Stimulated activated CD8-positive, alpha-beta memory T cell treated with anti-CD3 and anti-CD28 coated beads, Interleukin-15, amount 100 ng/mL, for 24 hours (primary cell): ENCODE results near the gene PANK4.
"Not testable (repeated sequence)": the region's sequence is repeated elsewhere in the genome, so short reads cannot be mapped to it uniquely, and the experiment has no call there.

Source experiments
- DNase-seq: peaks from one replicate; pipeline ENCODE4 v3.0.0-alpha.2; 2020; ENCODE audit warnings: low read depth

The PANK4 gene

GRCh38 chr1:2525920-2526823 lies at the start of gene PANK4:
Gene PANK4 (minus strand): TSS chr1:2526596. CDS start chr1:2526587, 9 bp downstream.
- DNase-seq = peak; percentile 66

- DNase-seq = no peak
Measured at GRCh38 chr1:2574350-2574749, 48.0 kb upstream of the PANK4 start.

- DNase-seq = no peak
Measured at GRCh38 chr1:2573250-2573920, 47.0 kb upstream of the PANK4 start.

GRCh38 chr1:2571348-2571747 lies 45.0 kb upstream of the PANK4 start:
- DNase-seq = no peak

- DNase-seq = no peak
Measured at GRCh38 chr1:2570332-2570731, 43.9 kb upstream of the PANK4 start.

- DNase-seq = not testable (repeated sequence)
Measured at GRCh38 chr1:2569703-2570102, 43.3 kb upstream of the PANK4 start.

GRCh38 chr1:2569060-2569459 lies 42.7 kb upstream of the PANK4 start:
- DNase-seq = no peak

GRCh38 chr1:2568187-2568816 lies 41.9 kb upstream of the PANK4 start:
- DNase-seq = not testable (repeated sequence)

- no peak for DNase-seq
Measured at GRCh38 chr1:2567083-2567679, 40.8 kb upstream of the PANK4 start.

- DNase-seq = no peak
Measured at GRCh38 chr1:2566101-2567045, 40.0 kb upstream of the PANK4 start.

GRCh38 chr1:2564815-2565374 lies 38.5 kb upstream of the PANK4 start:
- no peak for DNase-seq

GRCh38 chr1:2564006-2564814 lies 37.8 kb upstream of the PANK4 start:
- no peak for DNase-seq

GRCh38 chr1:2563205-2563604 lies 36.8 kb upstream of the PANK4 start:
- DNase-seq = no peak

- no peak for DNase-seq
Measured at GRCh38 chr1:2561898-2562895, 35.8 kb upstream of the PANK4 start.

- no peak for DNase-seq
Measured at GRCh38 chr1:2561446-2561845, 35.0 kb upstream of the PANK4 start.

GRCh38 chr1:2560299-2561073 lies 34.1 kb upstream of the PANK4 start:
- DNase-seq = no peak

- no peak for DNase-seq
Measured at GRCh38 chr1:2559509-2560298, 33.3 kb upstream of the PANK4 start.
